Ishikawa (cell line): ENCODE results near the gene PLEKHG7.

Source experiments
- CREB1 ChIP-seq: IDR thresholded peaks from 2 replicates; pipeline ENCODE4 v1.6.1; 2012; ENCODE audit warnings: low read depth
- EGR1 ChIP-seq: IDR thresholded peaks from 2 replicates; pipeline ENCODE4 v1.6.1; 2012
- EP300 ChIP-seq: IDR thresholded peaks from 2 replicates; pipeline ENCODE4 v1.6.1; 2012; ENCODE audit warnings: borderline replicate concordance
- RAD21 ChIP-seq: IDR thresholded peaks from 2 replicates; pipeline ENCODE4 v1.6.1; 2012; ENCODE audit warnings: low read depth
- TEAD4 ChIP-seq: IDR thresholded peaks from 2 replicates; pipeline ENCODE4 v1.6.1; 2012
- USF1 ChIP-seq: IDR thresholded peaks from 2 replicates; pipeline ENCODE4 v1.6.1; 2012
- YY1 ChIP-seq: IDR thresholded peaks from 2 replicates; pipeline ENCODE4 v1.6.1; 2012; ENCODE audit warnings: low read depth
- TF ChIP-seq, protein P1 (sequence below): IDR thresholded peaks from 2 replicates; pipeline ENCODE4 v1.6.1; 2012
- TF ChIP-seq, protein P2 (sequence below): IDR thresholded peaks from 2 replicates; pipeline ENCODE4 v1.6.1; 2012; ENCODE audit warnings: low read depth, mild to moderate bottlenecking

DNA sequence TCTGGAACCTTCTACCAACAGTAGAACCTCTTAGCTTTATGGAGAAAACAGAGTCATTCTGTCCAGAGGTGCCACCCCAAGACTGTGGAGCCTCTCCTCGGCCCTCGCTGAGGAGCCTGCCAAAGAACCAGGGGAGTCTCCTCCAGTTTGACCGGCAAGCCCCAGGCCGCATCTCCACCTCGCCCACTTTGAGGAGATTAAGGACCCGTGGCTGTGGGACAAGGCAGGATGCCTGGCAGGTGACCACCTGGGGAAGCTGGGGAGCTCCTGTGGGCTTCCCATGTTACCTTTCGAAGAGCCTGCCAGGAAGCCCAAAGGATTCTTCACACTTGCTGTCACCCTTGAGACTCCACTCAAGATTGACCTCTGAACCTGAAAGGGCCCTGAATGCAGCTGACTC lies 3.8 kb downstream of the PLEKHG7 start:
- no peak for TF ChIP-seq TEAD4
- TF ChIP-seq EP300 = no peak
- no peak for TF ChIP-seq CREB1
- TF ChIP-seq, protein P1, sequence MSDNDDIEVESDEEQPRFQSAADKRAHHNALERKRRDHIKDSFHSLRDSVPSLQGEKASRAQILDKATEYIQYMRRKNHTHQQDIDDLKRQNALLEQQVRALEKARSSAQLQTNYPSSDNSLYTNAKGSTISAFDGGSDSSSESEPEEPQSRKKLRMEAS = no peak
- TF ChIP-seq RAD21 = no peak
- TF ChIP-seq USF1 = no peak
- no peak for TF ChIP-seq EGR1
- TF ChIP-seq, protein P2, sequence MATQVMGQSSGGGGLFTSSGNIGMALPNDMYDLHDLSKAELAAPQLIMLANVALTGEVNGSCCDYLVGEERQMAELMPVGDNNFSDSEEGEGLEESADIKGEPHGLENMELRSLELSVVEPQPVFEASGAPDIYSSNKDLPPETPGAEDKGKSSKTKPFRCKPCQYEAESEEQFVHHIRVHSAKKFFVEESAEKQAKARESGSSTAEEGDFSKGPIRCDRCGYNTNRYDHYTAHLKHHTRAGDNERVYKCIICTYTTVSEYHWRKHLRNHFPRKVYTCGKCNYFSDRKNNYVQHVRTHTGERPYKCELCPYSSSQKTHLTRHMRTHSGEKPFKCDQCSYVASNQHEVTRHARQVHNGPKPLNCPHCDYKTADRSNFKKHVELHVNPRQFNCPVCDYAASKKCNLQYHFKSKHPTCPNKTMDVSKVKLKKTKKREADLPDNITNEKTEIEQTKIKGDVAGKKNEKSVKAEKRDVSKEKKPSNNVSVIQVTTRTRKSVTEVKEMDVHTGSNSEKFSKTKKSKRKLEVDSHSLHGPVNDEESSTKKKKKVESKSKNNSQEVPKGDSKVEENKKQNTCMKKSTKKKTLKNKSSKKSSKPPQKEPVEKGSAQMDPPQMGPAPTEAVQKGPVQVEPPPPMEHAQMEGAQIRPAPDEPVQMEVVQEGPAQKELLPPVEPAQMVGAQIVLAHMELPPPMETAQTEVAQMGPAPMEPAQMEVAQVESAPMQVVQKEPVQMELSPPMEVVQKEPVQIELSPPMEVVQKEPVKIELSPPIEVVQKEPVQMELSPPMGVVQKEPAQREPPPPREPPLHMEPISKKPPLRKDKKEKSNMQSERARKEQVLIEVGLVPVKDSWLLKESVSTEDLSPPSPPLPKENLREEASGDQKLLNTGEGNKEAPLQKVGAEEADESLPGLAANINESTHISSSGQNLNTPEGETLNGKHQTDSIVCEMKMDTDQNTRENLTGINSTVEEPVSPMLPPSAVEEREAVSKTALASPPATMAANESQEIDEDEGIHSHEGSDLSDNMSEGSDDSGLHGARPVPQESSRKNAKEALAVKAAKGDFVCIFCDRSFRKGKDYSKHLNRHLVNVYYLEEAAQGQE = no peak
- no peak for TF ChIP-seq YY1
